ENCODE results near the gene KRT27. TPM values are rescaled to one million over a fixed set of nuclear protein-coding genes. Genes with fewer than 3 reads are reported as not detected.

KRT27 gene
- total and polyA plus RNA-seq, 2 donors (not counting 3 experiments of a cell fraction or from before 2014, with no cell fraction given), result not detected

DNA sequence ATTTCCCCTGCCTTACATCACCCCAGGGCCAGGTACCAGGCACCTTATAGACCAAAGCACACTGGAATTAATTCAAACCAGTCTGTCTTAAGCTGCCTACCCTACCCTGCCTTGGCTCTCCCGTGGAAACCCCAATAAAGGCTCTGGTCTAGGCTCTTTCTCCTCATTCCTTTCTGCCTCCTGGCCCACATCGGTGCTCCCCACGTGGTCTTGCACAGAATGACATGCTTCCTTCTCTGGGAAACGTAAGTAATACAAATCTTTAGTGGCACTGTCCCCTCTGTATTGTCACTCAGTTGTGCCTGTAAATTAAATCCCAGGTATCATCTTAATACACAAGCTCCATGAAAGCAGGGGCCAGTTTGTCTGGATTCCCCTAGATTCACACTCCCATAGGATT, 43.8 kb downstream of the KRT27 start:
- Histone ChIP-seq H3K79me2 (ENCODE audit: control insufficient read depth, insufficient read depth, low read length) (no peaks in the 10 kb centered on the region), H3K4me3 (replicated peaks in 1 of 3; ENCODE audit: insufficient read depth in 1 of 3, low read depth in 1 of 3, low read length in 3 of 3) (no peak overlapping the region), H4K20me1 (replicated peaks; ENCODE audit: control insufficient read depth, extremely low read depth, insufficient read depth, low read length) (no peaks in the 10 kb centered on the region), H3K36me3 (ENCODE audit: control insufficient read depth in 2 of 2, extremely low read depth in 1 of 2, insufficient read depth in 2 of 2, low read length in 2 of 2) (no peaks in the 10 kb centered on the region), H3K27ac (ENCODE audit: insufficient read depth, low read depth, low read length) (no peak overlapping the region), H3K4me2 (ENCODE audit: insufficient read depth, low read length) (no peak overlapping the region), H3K9me1 (replicated peaks; ENCODE audit: control insufficient read depth, extremely low read depth, insufficient read depth, low read length) (no peaks in the 10 kb centered on the region), H3K9me3 (replicated peaks; ENCODE audit: control insufficient read depth, insufficient read depth, low read length) (no peaks in the 10 kb centered on the region), H3K27me3 (ENCODE audit: control insufficient read depth in 2 of 2, insufficient read depth in 2 of 2, low read length in 2 of 2) (peaks cover 0 to 4% of the 10 kb centered on the region in 2 experiments), H2AFZ (ENCODE audit: low read depth, low read length) (no peak overlapping the region), H3K4me1 (ENCODE audit: control insufficient read depth, extremely low read depth, insufficient read depth, low read length) (no peaks in the 10 kb centered on the region), H3K9ac (replicated peaks; ENCODE audit: extremely low read depth, insufficient read depth, low read length) (no peak overlapping the region)
- intact Hi-C loops (cut with micrococcal nuclease) (no loop called here), dilution Hi-C loops (cut with MboI; ENCODE audit: extremely low pct_ligation_motif_present, low sequenced_read_pairs) (no loop called here)
- DNase-seq (ENCODE audit: low read depth, low spot score), result no peak
- TF ChIP-seq MYC (IDR thresholded peaks at IDR 0.05; ENCODE audit: low read depth, low read length) (no peak), JUN (IDR thresholded peaks at IDR 0.05; ENCODE audit: borderline replicate concordance, insufficient read depth, insufficient read length, low read depth) (no peak), EZH2 (IDR thresholded peaks at IDR 0.05; ENCODE audit: borderline replicate concordance, low read depth, low read length, severe bottlenecking) (no peak), GATA2 (IDR thresholded peaks at IDR 0.05; ENCODE audit: insufficient read depth, insufficient read length, low read depth, low read length) (no peak), POLR2A (IDR thresholded peaks at IDR 0.05; ENCODE audit: low read depth, low read length) (no peak), FOS (IDR thresholded peaks at IDR 0.05; ENCODE audit: borderline replicate concordance, insufficient read depth, low read length) (no peak), POLR2AphosphoS5 (IDR thresholded peaks at IDR 0.05; ENCODE audit: insufficient read depth, low read depth, low read length) (no peak)
- TF ChIP-seq, protein P1, sequence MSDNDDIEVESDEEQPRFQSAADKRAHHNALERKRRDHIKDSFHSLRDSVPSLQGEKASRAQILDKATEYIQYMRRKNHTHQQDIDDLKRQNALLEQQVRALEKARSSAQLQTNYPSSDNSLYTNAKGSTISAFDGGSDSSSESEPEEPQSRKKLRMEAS (IDR thresholded peaks at IDR 0.05; ENCODE audit: insufficient read depth, insufficient read length), result no peak
- TF ChIP-seq, protein P2, sequence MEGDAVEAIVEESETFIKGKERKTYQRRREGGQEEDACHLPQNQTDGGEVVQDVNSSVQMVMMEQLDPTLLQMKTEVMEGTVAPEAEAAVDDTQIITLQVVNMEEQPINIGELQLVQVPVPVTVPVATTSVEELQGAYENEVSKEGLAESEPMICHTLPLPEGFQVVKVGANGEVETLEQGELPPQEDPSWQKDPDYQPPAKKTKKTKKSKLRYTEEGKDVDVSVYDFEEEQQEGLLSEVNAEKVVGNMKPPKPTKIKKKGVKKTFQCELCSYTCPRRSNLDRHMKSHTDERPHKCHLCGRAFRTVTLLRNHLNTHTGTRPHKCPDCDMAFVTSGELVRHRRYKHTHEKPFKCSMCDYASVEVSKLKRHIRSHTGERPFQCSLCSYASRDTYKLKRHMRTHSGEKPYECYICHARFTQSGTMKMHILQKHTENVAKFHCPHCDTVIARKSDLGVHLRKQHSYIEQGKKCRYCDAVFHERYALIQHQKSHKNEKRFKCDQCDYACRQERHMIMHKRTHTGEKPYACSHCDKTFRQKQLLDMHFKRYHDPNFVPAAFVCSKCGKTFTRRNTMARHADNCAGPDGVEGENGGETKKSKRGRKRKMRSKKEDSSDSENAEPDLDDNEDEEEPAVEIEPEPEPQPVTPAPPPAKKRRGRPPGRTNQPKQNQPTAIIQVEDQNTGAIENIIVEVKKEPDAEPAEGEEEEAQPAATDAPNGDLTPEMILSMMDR (IDR thresholded peaks at IDR 0.05; ENCODE audit: extremely low read depth in 1 of 2, insufficient read depth in 1 of 2, low read depth in 1 of 2, low read length in 2 of 2), result no peak
- ChIA-PET POLR2A (no interaction called here), CTCF (interaction anchor here (1.6 kb wide), 1 partner anchor 8 kb away, joined by 4 read pairs; no protein-coding TSS in a partner anchor)
- BruUV-seq (replicated peaks), result no TSS peak
- no peak for FAIRE-seq
